ENCODE data around the gene NEU3.
"Not testable (repeated sequence)": the region's sequence is repeated elsewhere in the genome, so short reads cannot be mapped to it uniquely, and the experiment has no call there.

NEU3 gene

DNA sequence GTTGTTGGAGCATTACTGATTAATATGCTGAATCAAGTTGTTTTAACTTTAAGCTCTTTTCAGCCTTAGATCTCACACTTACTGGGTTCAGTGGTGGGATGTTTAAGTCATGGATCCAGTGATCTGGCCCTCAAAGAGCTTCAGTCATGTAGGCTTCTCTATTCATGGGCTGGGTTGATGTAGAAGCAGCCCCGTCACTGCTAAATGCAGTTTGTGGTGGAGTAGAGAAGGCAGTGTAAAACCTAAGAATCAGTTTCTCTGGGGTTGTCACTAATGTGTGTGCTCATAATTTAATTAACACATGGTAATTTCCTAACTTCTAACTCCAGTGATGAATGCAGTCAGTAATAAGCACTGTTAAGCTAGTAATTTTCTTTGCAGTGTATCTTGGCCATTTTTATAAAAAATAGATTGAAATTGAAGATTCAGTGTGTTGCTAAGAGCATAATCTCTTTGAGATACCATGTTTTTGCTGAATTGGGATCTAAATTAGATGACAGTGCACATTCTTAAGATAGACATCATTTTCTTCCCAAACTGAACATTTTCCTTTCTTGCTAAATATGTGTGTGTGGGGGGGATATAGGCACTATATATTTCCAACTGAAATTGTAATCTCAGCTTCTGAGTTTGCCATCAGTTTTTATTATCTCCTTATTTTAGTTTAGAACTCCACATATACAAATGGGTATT is 30.6 kb upstream of the NEU3 start:
- no peak for DNase-seq (ENCODE audit: low read depth)
- TF ChIP-seq, protein P1, sequence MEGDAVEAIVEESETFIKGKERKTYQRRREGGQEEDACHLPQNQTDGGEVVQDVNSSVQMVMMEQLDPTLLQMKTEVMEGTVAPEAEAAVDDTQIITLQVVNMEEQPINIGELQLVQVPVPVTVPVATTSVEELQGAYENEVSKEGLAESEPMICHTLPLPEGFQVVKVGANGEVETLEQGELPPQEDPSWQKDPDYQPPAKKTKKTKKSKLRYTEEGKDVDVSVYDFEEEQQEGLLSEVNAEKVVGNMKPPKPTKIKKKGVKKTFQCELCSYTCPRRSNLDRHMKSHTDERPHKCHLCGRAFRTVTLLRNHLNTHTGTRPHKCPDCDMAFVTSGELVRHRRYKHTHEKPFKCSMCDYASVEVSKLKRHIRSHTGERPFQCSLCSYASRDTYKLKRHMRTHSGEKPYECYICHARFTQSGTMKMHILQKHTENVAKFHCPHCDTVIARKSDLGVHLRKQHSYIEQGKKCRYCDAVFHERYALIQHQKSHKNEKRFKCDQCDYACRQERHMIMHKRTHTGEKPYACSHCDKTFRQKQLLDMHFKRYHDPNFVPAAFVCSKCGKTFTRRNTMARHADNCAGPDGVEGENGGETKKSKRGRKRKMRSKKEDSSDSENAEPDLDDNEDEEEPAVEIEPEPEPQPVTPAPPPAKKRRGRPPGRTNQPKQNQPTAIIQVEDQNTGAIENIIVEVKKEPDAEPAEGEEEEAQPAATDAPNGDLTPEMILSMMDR (conservative IDR thresholded peaks at IDR 0.05; ENCODE audit: low read depth, low read length): no peak

DNA sequence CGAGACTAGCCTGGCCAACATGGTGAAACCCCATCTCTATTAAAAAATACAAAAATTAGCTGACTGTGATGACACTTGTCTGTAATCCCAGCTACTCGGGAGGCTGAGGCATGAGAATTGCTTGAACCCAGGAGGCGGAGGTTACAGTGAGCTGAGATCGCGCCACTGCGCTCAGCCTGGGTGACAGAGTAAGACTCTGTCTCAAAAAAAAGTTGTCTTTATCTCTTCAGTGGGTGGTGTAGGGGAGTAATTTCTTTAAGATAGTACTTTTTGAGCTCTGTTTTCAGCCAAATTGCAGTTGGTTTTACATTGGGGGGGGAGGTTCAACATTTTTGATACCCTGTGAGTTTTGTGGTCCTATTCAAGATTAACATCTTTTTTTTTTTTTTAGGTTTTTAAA is 28.6 kb upstream of the NEU3 start:
- not testable (repeated sequence) for H3K4me3 ChIP-seq (ENCODE audit: low read length); DNase-seq (ENCODE audit: low read depth)

More for the DNA sequence above, 30.6 kb upstream of the NEU3 start:
- no peak overlapping the region for H3K4me3 ChIP-seq (ENCODE audit: low read length)

DNA sequence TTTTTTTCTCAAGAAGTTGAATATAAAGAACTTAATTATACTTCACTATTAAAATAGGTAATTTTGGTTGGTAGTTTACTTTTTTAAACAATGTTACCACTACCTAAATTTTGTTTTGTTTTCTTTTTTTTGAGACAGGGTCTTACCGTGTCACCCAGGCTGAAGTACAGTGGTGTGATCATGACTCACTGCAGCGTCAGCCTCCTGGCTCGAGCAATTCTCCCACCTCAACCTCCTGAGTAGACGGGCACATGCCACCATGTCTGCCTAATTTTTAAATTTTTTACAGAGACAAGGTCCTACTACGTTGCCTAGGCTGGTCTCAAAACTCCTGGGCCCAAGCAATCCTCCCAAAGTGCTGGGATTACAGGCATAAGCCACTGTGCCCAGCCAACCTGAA is 22.1 kb upstream of the NEU3 start:
- TF ChIP-seq, protein P1 (conservative IDR thresholded peaks at IDR 0.05; ENCODE audit: low read depth, low read length): no peak
- peak; percentile 75 for DNase-seq (ENCODE audit: low read depth)
- no peak overlapping the region for H3K4me3 ChIP-seq (ENCODE audit: low read length)

DNA sequence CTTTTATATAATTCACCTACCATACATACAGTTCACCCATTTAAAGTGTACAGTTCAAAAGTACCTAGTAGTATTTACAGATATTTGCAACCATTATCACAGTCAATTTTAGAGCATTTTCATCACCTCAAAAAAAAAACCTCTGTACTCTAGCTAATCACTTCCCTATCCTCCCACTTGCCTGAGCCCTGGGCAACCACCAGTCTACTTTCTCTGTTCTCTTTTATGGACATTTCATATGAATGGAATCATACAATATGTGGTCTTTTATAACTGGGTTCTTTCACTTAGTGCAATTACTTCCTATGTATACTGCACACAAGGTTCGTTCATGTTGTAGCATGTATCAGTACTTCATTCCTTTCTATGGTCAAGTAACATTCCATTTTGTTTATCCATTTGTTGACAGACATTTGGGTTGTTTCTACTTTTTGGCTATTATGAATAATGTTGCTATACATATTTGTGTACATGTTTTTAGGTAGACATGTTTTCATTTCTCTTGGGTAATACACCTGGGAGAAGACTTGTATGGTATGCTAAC is 17.8 kb upstream of the NEU3 start:
- H3K4me3 ChIP-seq (ENCODE audit: low read length): no peak overlapping the region
- TF ChIP-seq, protein P1 (conservative IDR thresholded peaks at IDR 0.05; ENCODE audit: low read depth, low read length): no peak
- DNase-seq (ENCODE audit: low read depth): no peak

DNA sequence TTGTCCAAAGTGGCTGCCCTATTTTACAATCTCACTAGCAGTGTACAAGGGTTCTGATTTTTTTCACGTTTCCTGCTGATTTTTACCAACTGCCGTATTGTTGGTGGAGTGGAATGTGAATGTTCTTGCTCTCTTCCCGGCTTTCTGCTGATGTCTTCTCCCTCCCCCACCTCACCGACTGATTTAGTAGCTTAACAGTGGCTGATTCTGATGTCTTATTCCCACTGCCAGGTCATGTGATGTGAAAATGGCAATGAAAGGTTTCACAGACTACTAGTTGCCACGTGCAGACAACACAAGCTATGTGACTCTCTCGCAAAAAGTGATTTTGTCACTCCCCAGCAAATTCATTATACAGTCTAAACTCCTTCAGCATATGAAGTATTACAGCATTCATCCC is 17.3 kb upstream of the NEU3 start:
- TF ChIP-seq, protein P1 (conservative IDR thresholded peaks at IDR 0.05; ENCODE audit: low read depth, low read length): no peak
- H3K4me3 ChIP-seq (ENCODE audit: low read length): no peak overlapping the region
- no peak for DNase-seq (ENCODE audit: low read depth)

DNA sequence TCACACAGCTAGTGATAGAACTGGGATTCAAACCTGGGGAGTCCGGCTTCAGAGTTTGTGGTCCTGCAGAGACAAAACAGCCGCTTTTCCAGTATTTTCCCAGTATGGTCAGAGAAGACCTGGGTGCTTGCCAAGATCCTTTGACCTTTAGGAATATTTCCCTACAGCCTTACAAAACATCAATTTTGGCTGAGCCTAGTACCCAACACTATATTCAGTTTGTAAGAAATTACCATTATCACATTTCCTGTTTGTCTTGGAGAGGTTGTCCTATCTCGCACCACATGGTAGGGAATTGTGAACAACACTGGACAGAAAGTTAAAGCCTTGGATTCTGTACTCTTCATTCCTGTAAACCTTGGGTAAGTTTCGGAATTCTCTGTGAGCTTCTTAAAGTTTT is 10.7 kb upstream of the NEU3 start:
- no peak for DNase-seq (ENCODE audit: low read depth)
- TF ChIP-seq, protein P1 (conservative IDR thresholded peaks at IDR 0.05; ENCODE audit: low read depth, low read length): no peak
- no peak overlapping the region for H3K4me3 ChIP-seq (ENCODE audit: low read length)

DNA sequence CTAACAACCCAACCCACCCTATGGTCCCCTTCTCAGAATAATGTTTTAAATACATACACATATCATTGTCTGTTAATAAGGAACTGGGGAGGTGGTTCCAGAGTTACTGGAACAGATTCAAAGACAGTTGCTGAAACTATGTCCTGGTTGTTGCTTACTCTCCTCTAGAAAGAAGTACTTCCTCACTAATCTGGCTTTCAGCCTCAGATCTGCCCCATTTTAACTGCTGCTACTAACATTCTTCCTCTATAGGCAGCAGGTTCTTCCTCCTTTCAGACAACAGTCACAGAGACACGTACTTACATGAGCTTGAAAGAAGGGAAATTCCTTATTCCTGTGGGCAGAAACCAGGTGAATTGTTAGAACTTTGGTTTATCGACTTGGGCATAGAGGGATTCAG is 8.1 kb upstream of the NEU3 start:
- TF ChIP-seq, protein P1 (conservative IDR thresholded peaks at IDR 0.05; ENCODE audit: low read depth, low read length): no peak
- no peak for DNase-seq (ENCODE audit: low read depth)
- H3K4me3 ChIP-seq (ENCODE audit: low read length): no peak overlapping the region
